NB4 (cell line): ENCODE measurements around the gene DNAI2.

ENCODE experiments used
- DNase-seq: peaks from one replicate; pipeline ENCODE4 v3.0.0; 2010; ENCODE audit warnings: low read depth
- H3K4me3 ChIP-seq: one replicate; pipeline ENCODE4 v1.5.1; 2011; ENCODE audit warnings: mild to moderate bottlenecking, low read depth, low read length, moderate library complexity
- CTCF ChIP-seq: IDR thresholded peaks from one replicate; pipeline ENCODE4 v1.5.1; 2012; ENCODE audit warnings: low read depth, low read length
- MAX ChIP-seq: IDR thresholded peaks from 2 replicates; pipeline ENCODE4 v1.6.1; 2011; ENCODE audit warnings: low read depth, low read length
- MYC ChIP-seq: IDR thresholded peaks from 2 replicates; pipeline ENCODE4 v1.6.1; 2011; ENCODE audit warnings: low read depth, low read length
- POLR2A ChIP-seq: IDR thresholded peaks from 2 replicates; pipeline ENCODE4 v1.6.1; 2011; ENCODE audit warnings: mild to moderate bottlenecking; ENCODE audit not compliant: insufficient read length; ENCODE audit errors: extremely low read depth

DNAI2 gene

GRCh38 chr17:74343526-74344284 lies 69.7 kb downstream of the DNAI2 start:
- TF ChIP-seq MYC: no peak
- no peak for TF ChIP-seq CTCF
- TF ChIP-seq MAX: no peak
- no peak for TF ChIP-seq POLR2A
- H3K4me3 ChIP-seq: no peak overlapping the region
- no peak for DNase-seq

GRCh38 chr17:74344658-74345057 lies 70.6 kb downstream of the DNAI2 start:
- no peak overlapping the region for H3K4me3 ChIP-seq
- TF ChIP-seq MAX (no peak), MYC (no peak), CTCF (no peak), POLR2A (no peak)
- no peak for DNase-seq

- H3K4me3 ChIP-seq: no peak overlapping the region
- TF ChIP-seq POLR2A: no peak
- TF ChIP-seq CTCF: no peak
- no peak for TF ChIP-seq MYC
- DNase-seq: no peak
Observed at GRCh38 chr17:74345433-74346241, 71.6 kb downstream of the DNAI2 start.

- no peak for DNase-seq
- TF ChIP-seq CTCF: no peak
- TF ChIP-seq POLR2A: no peak
- no peak for TF ChIP-seq MYC
- no peak for TF ChIP-seq MAX
- no peak overlapping the region for H3K4me3 ChIP-seq
Observed at GRCh38 chr17:74347646-74348045, 73.6 kb downstream of the DNAI2 start.

- no peak for TF ChIP-seq CTCF
- no peak for TF ChIP-seq MAX
- no peak for TF ChIP-seq POLR2A
- no peak for TF ChIP-seq MYC
- no peak for DNase-seq
- no peak overlapping the region for H3K4me3 ChIP-seq
Observed at GRCh38 chr17:74349120-74349519, 75.1 kb downstream of the DNAI2 start.
